HepG2 (cell line): ENCODE measurements around the gene ITPRIP. TPM values are rescaled to one million over a fixed set of nuclear protein-coding genes. Genes with fewer than 3 reads are reported as not detected.

ENCODE experiments used
- BRCA1 ChIP-seq: sonication (generic); formaldehyde crosslinking; IDR thresholded peaks from 2 replicates; pipeline ENCODE4 v1.4.0; 2020; ENCODE audit warnings: missing genetic modification reagents
- ELF4 ChIP-seq: sonication (generic); formaldehyde crosslinking; IDR thresholded peaks from 2 replicates; pipeline ENCODE4 v1.5.0; 2020; ENCODE audit warnings: missing genetic modification reagents, mild to moderate bottlenecking, moderate library complexity, borderline replicate concordance
- GMEB2 ChIP-seq: IDR thresholded peaks from 2 replicates; pipeline ENCODE4 v1.6.1; 2016; ENCODE audit warnings: missing biosample characterization, missing genetic modification reagents, low read depth
- HDAC2 ChIP-seq: sonication (generic); formaldehyde crosslinking; IDR thresholded peaks from 2 replicates; pipeline ENCODE4 v1.4.0; 2020; ENCODE audit warnings: missing genetic modification reagents
- KDM5A ChIP-seq: fragments of 200-600 bp; sonication (generic); IDR thresholded peaks from 2 replicates; pipeline ENCODE4 v1.7.0; 2018; ENCODE audit warnings: antibody characterized with exemption, mild to moderate bottlenecking, low read length, borderline replicate concordance
- KLF16 ChIP-seq, 2 experiments: sonication (generic) in 1 of 2; formaldehyde crosslinking in 1 of 2; IDR thresholded peaks; 2 replicates each; pipeline versions ENCODE4 v1.6.1 to v1.8.0; 2016 to 2023; ENCODE audit warnings: missing genetic modification reagents in 2 of 2, missing compliant biosample characterization in 1 of 2
- MAFK ChIP-seq, 2 experiments: IDR thresholded peaks in 1 of 2; conservative IDR thresholded peaks in 1 of 2; 2 replicates each; pipeline ENCODE4 v1.6.1; 2011; ENCODE audit warnings: improper control_type of control experiment in 2 of 2, low read length in 2 of 2
- MEIS1 ChIP-seq: sonication (generic); formaldehyde crosslinking; IDR thresholded peaks from 2 replicates; pipeline ENCODE4 v1.9.0; 2021; ENCODE audit warnings: mild to moderate bottlenecking, missing genetic modification reagents, moderate library complexity, borderline replicate concordance
- RERE ChIP-seq: IDR thresholded peaks from 2 replicates; pipeline ENCODE4 v1.6.1; 2016; ENCODE audit warnings: low read depth, missing genetic modification reagents, missing compliant biosample characterization
- SALL2 ChIP-seq: sonication (generic); formaldehyde crosslinking; IDR thresholded peaks from 2 replicates; pipeline ENCODE4 v1.8.1; 2023; ENCODE audit warnings: mild to moderate bottlenecking, missing genetic modification reagents, inconsistent platforms
- SP2 ChIP-seq: sonication (generic); formaldehyde crosslinking; IDR thresholded peaks from 2 replicates; pipeline ENCODE4 v1.5.1; 2020; ENCODE audit warnings: mild to moderate bottlenecking, missing genetic modification reagents
- ZBTB25 ChIP-seq: IDR thresholded peaks from 2 replicates; pipeline ENCODE4 v1.6.1; 2018; ENCODE audit warnings: missing genetic modification reagents
- ZBTB39 ChIP-seq: sonication (generic); formaldehyde crosslinking; IDR thresholded peaks from 2 replicates; pipeline ENCODE4 v1.5.0; 2020; ENCODE audit warnings: missing genetic modification reagents
- ZNF232 ChIP-seq: sonication (generic); formaldehyde crosslinking; IDR thresholded peaks from 2 replicates; pipeline ENCODE4 v1.4.0; 2020; ENCODE audit warnings: missing genetic modification reagents, borderline replicate concordance
- ZNF496 ChIP-seq: sonication (generic); formaldehyde crosslinking; IDR thresholded peaks from 2 replicates; pipeline ENCODE4 v1.8.1; 2023; ENCODE audit warnings: mild to moderate bottlenecking, moderate library complexity, missing genetic modification reagents; ENCODE audit not compliant: insufficient replicate concordance
- ZNF549 ChIP-seq: sonication (generic); formaldehyde crosslinking; IDR thresholded peaks from 2 replicates; pipeline ENCODE4 v1.5.0; 2020; ENCODE audit warnings: missing genetic modification reagents
- ZNF629 ChIP-seq: sonication (generic); formaldehyde crosslinking; conservative IDR thresholded peaks from 2 replicates; pipeline ENCODE4 v1.5.0; 2020; ENCODE audit warnings: missing genetic modification reagents
- ZNF737 ChIP-seq: sonication (generic); formaldehyde crosslinking; IDR thresholded peaks from 2 replicates; pipeline ENCODE4 v1.5.0; 2020; ENCODE audit warnings: missing genetic modification reagents, mild to moderate bottlenecking, borderline replicate concordance
- ZNF768 ChIP-seq: sonication (generic); formaldehyde crosslinking; IDR thresholded peaks from 2 replicates; pipeline ENCODE4 v1.4.0; 2020; ENCODE audit warnings: missing genetic modification reagents
- ZNF879 ChIP-seq: sonication (generic); formaldehyde crosslinking; IDR thresholded peaks from 2 replicates; pipeline ENCODE4 v1.8.1; 2023; ENCODE audit warnings: missing genetic modification reagents
- ZSCAN12 ChIP-seq: sonication (generic); formaldehyde crosslinking; IDR thresholded peaks from 2 replicates; pipeline ENCODE4 v1.9.0; 2021; ENCODE audit warnings: mild to moderate bottlenecking, missing genetic modification reagents
- polyA plus RNA-seq, 8 experiments: library from polyadenylated mRNA; depleted of rRNA in 3 of 8; stranded (reverse) in 7 of 8; unstranded in 1 of 8; fragments of >200 nt; fragmentation: Illumina TruSeq in 4 of 8; extraction: Trizol in 4 of 8; gene quantifications; 2 replicates each; pipeline versions ENCODE4 v1.2.1 to v1.2.3, GENCODE V29; 2011 to 2016; ENCODE audit warnings: low read depth in 4 of 8, missing spikeins in 1 of 8, mixed read lengths in 1 of 8; ENCODE audit not compliant: insufficient read depth in 1 of 8
- total RNA-seq, 5 experiments: library from RNA; depleted of rRNA; stranded (reverse); fragments of >200 nt; fragmentation: Illumina TruSeq; extraction: Trizol; gene quantifications; 2 replicates each; pipeline ENCODE4 v1.2.3, GENCODE V29; 2016; ENCODE audit warnings: low read depth in 1 of 5

Gene ITPRIP
- total and polyA plus RNA-seq, 2 of the 13 experiments (the other 11 are each of a cell fraction or from before 2014, with no cell fraction given) = 1.00 to 2.8 TPM

GRCh38 chr10:104288355-104288754 lies 49.9 kb downstream of the ITPRIP start (continued):
- TF ChIP-seq GMEB2 (CRISPR knock-in tag) (no peak), ZNF232 (CRISPR knock-in tag) (no peak), ELF4 (CRISPR knock-in tag) (peak; percentile 87), RERE (CRISPR knock-in tag) (peak; percentile 95), ZNF768 (CRISPR knock-in tag) (no peak), KLF16 (CRISPR knock-in tag; IDR thresholded peaks at IDR 0.05) (peak in 1 of 2 experiments; percentile 69; a peak in 1 of 4 replicates), BRCA1 (no peak), ZNF629 (CRISPR knock-in tag) (no peak), MAFK (conservative IDR thresholded peaks at IDR 0.05 in 1 of 2, IDR thresholded peaks at IDR 0.05 in 1 of 2; ENCODE audit: low read length in 2 of 2) (peak in 1 of 2 experiments; percentile 5; a peak in 1 of 4 replicates), ZNF737 (CRISPR knock-in tag) (no peak), HDAC2 (CRISPR knock-in tag) (peak; percentile 88), SP2 (CRISPR knock-in tag) (no peak), ZBTB25 (no peak), ZBTB39 (CRISPR knock-in tag) (0 out of 2 replicates have a peak, but pooled peaks have one; percentile 58), ZSCAN12 (no peak), SALL2 (no peak), MEIS1 (CRISPR knock-in tag) (no peak), ZNF496 (CRISPR knock-in tag) (no peak), ZNF549 (CRISPR knock-in tag) (no peak), ZNF879 (CRISPR knock-in tag) (no peak), KDM5A (no peak)
